Measurements from ENCODE around the gene LMO7. TPM values are rescaled to one million over a fixed set of nuclear protein-coding genes. Genes with fewer than 3 reads are reported as not detected.

Gene LMO7
- total and polyA plus RNA-seq, 2 of the 13 experiments (the other 11 are each of a cell fraction or from before 2014, with no cell fraction given), result 34.0 to 121 TPM

DNA sequence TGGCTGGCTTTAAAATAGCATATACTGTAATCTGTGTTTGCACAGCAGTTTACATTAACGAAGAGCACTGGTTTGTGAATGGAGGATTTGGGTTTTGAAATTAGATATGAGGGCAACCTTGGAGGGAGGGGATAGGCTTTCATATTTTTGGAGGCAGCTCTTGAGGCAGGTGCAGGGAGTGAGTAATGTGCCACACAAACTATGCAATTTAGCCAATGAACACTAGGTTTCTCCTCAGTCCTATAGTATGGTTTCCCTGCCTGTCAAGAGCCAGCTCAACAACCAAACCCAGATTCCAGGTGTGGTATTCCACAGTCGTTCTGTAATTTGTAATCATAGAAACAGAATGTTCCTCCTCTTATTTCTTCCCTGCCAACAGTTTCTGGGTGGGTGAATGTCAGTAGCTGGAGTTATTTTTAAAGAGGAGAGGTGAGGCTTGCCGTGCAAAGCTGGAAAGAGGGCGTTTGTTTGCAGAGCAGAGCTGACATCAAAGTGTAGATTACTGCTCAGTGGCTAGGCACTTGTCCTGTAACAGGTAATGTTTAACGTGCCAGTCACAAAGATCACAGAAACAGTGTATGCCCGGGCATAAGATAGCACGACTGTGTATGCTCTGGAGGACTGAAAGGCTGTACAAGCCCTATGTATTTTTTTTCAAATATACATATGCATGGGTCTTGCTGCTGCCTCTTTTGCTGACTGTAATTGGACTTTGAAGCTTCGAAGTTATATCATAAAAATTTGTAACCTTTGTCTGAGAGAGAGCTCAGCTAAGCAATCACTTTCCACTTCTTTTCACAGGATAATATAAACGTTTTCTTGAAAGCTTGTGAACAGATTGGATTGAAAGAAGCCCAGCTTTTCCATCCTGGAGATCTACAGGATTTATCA, 124.2 kb downstream of the LMO7 start (continued):
- peak; percentile 75; the same call in 1 of the 2 replicates for TF ChIP-seq ZNF710 (CRISPR knock-in tag; IDR thresholded peaks at IDR 0.05; ENCODE audit: borderline replicate concordance)
- no peak for TF ChIP-seq THAP7 (CRISPR knock-in tag; IDR thresholded peaks at IDR 0.05)
- TF ChIP-seq, protein P1, sequence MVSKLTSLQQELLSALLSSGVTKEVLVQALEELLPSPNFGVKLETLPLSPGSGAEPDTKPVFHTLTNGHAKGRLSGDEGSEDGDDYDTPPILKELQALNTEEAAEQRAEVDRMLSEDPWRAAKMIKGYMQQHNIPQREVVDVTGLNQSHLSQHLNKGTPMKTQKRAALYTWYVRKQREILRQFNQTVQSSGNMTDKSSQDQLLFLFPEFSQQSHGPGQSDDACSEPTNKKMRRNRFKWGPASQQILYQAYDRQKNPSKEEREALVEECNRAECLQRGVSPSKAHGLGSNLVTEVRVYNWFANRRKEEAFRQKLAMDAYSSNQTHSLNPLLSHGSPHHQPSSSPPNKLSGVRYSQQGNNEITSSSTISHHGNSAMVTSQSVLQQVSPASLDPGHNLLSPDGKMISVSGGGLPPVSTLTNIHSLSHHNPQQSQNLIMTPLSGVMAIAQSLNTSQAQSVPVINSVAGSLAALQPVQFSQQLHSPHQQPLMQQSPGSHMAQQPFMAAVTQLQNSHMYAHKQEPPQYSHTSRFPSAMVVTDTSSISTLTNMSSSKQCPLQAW (CRISPR knock-in tag; IDR thresholded peaks at IDR 0.05), result peak; percentile 95
- no peak for TF ChIP-seq U2AF2 (IDR thresholded peaks at IDR 0.05; ENCODE audit: low read depth, low read length)
- TF ChIP-seq, protein P2, sequence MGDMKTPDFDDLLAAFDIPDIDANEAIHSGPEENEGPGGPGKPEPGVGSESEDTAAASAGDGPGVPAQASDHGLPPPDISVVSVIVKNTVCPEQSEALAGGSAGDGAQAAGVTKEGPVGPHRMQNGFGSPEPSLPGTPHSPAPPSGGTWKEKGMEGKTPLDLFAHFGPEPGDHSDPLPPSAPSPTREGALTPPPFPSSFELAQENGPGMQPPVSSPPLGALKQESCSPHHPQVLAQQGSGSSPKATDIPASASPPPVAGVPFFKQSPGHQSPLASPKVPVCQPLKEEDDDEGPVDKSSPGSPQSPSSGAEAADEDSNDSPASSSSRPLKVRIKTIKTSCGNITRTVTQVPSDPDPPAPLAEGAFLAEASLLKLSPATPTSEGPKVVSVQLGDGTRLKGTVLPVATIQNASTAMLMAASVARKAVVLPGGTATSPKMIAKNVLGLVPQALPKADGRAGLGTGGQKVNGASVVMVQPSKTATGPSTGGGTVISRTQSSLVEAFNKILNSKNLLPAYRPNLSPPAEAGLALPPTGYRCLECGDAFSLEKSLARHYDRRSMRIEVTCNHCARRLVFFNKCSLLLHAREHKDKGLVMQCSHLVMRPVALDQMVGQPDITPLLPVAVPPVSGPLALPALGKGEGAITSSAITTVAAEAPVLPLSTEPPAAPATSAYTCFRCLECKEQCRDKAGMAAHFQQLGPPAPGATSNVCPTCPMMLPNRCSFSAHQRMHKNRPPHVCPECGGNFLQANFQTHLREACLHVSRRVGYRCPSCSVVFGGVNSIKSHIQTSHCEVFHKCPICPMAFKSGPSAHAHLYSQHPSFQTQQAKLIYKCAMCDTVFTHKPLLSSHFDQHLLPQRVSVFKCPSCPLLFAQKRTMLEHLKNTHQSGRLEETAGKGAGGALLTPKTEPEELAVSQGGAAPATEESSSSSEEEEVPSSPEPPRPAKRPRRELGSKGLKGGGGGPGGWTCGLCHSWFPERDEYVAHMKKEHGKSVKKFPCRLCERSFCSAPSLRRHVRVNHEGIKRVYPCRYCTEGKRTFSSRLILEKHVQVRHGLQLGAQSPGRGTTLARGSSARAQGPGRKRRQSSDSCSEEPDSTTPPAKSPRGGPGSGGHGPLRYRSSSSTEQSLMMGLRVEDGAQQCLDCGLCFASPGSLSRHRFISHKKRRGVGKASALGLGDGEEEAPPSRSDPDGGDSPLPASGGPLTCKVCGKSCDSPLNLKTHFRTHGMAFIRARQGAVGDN (CRISPR knock-in tag; IDR thresholded peaks at IDR 0.05), result no peak
- no peak for TF ChIP-seq ATRX (CRISPR knock-in tag; IDR thresholded peaks at IDR 0.05; ENCODE audit: borderline replicate concordance)
- no peak for TF ChIP-seq ZBTB21 (CRISPR knock-in tag; IDR thresholded peaks at IDR 0.05)
- 0 out of 2 replicates have a peak, but pooled peaks have one; percentile 36 for TF ChIP-seq ZFP1 (CRISPR knock-in tag; IDR thresholded peaks at IDR 0.05)
- peak; percentile 63; the same call in 1 of the 2 replicates for TF ChIP-seq MEF2D (CRISPR knock-in tag; IDR thresholded peaks at IDR 0.05)
- TF ChIP-seq ZNF264 (CRISPR knock-in tag; IDR thresholded peaks at IDR 0.05), result 0 out of 2 replicates have a peak, but pooled peaks have one; percentile 53
- no peak for TF ChIP-seq ZNF317 (CRISPR knock-in tag; IDR thresholded peaks at IDR 0.05)
- no peak for TF ChIP-seq FLYWCH1 (CRISPR knock-in tag; IDR thresholded peaks at IDR 0.05)
- TF ChIP-seq RAD51 (IDR thresholded peaks at IDR 0.05; ENCODE audit: borderline replicate concordance), result no peak
- no peak for TF ChIP-seq ZNF619 (CRISPR knock-in tag; IDR thresholded peaks at IDR 0.05)
- no peak for TF ChIP-seq KLF9 (CRISPR knock-in tag; IDR thresholded peaks at IDR 0.05; ENCODE audit: low read depth)
- TF ChIP-seq, protein P3, sequence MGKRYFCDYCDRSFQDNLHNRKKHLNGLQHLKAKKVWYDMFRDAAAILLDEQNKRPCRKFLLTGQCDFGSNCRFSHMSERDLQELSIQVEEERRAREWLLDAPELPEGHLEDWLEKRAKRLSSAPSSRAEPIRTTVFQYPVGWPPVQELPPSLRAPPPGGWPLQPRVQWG (CRISPR knock-in tag; IDR thresholded peaks at IDR 0.05; ENCODE audit: borderline replicate concordance, low read depth), result no peak
- TF ChIP-seq KMT2A (CRISPR knock-in tag; IDR thresholded peaks at IDR 0.05), result peak; percentile 56; the same call in 1 of the 2 replicates
- no peak for TF ChIP-seq ZNF496 (CRISPR knock-in tag; IDR thresholded peaks at IDR 0.05; ENCODE audit: insufficient replicate concordance)
- TF ChIP-seq ZNF382 (CRISPR knock-in tag; IDR thresholded peaks at IDR 0.05; ENCODE audit: borderline replicate concordance), result no peak
- peak; percentile 31; the same call in 1 of the 2 replicates for TF ChIP-seq THAP11 (CRISPR knock-in tag; IDR thresholded peaks at IDR 0.05)

Measured in HepG2 (cell line).